CD14-positive monocyte (primary cell): Measurements from ENCODE around the gene HSPB2. TPM values are rescaled to one million over a fixed set of nuclear protein-coding genes. Genes with fewer than 3 reads are reported as not detected.

Experiments
- DNase-seq, 3 donors: peaks; one replicate each; pipeline ENCODE4 v3.0.0-alpha.2; 2011 to 2022
- H2AFZ ChIP-seq: 2 replicates; pipeline ENCODE4 v1.6.0; 2012; ENCODE audit warnings: mild to moderate bottlenecking, low read depth, low read length, inconsistent platforms; ENCODE audit not compliant: insufficient read depth, poor library complexity, severe bottlenecking
- H3K27ac ChIP-seq, 2 donors: 1 replicate in 1 of 2; 2 replicates in 1 of 2; pipeline ENCODE4 v1.5.1; 2012 to 2013; ENCODE audit warnings: low read length in 2 of 2, control low read depth in 1 of 2, inconsistent platforms in 1 of 2, low read depth in 1 of 2, mild to moderate bottlenecking in 1 of 2
- H3K27me3 ChIP-seq, 2 donors: one replicate each; pipeline versions ENCODE4 v1.6.0 to v1.6.1; 2011 to 2013; ENCODE audit warnings: low read length in 2 of 2; ENCODE audit not compliant: control insufficient read depth in 2 of 2, insufficient read depth in 2 of 2
- H3K36me3 ChIP-seq, 2 donors: replicated peaks in 1 of 2; 1 replicate in 1 of 2; 2 replicates in 1 of 2; pipeline versions ENCODE4 v1.5.1 to v1.6.1; 2012 to 2013; ENCODE audit warnings: low read length in 2 of 2, control low read depth in 1 of 2, inconsistent platforms in 1 of 2, mild to moderate bottlenecking in 1 of 2; ENCODE audit not compliant: insufficient read depth in 2 of 2, control insufficient read depth in 1 of 2
- H3K4me1 ChIP-seq, 2 donors: 1 replicate in 1 of 2; 2 replicates in 1 of 2; pipeline versions ENCODE4 v1.5.1 to v1.6.1; 2012 to 2013; ENCODE audit warnings: low read length in 2 of 2, control low read depth in 1 of 2, inconsistent platforms in 1 of 2, mild to moderate bottlenecking in 1 of 2, moderate library complexity in 1 of 2; ENCODE audit not compliant: insufficient read depth in 2 of 2, control insufficient read depth in 1 of 2
- H3K4me2 ChIP-seq: replicated peaks from 2 replicates; pipeline ENCODE3; 2012; ENCODE audit warnings: low read length, moderate library complexity, mild to moderate bottlenecking; ENCODE audit not compliant: poor library complexity, severe bottlenecking; ENCODE audit errors: extremely low read depth
- H3K4me3 ChIP-seq, 3 experiments: fragments of 200-600 bp in 1 of 3; sonication (generic) in 1 of 3; replicated peaks in 1 of 3; 1 replicate in 2 of 3; 2 replicates in 1 of 3; pipeline ENCODE4 v1.5.1; 2011 to 2013; ENCODE audit warnings: low read length in 3 of 3, mild to moderate bottlenecking in 3 of 3, control low read depth in 2 of 3, low read depth in 2 of 3, inconsistent platforms in 1 of 3, moderate library complexity in 1 of 3
- H3K79me2 ChIP-seq: 2 replicates; pipeline ENCODE4 v1.6.0; 2012; ENCODE audit warnings: mild to moderate bottlenecking, control low read depth, inconsistent platforms, low read length, moderate library complexity; ENCODE audit not compliant: insufficient read depth
- H3K9ac ChIP-seq: 2 replicates; pipeline ENCODE4 v1.6.0; 2017; ENCODE audit warnings: low read length, mild to moderate bottlenecking; ENCODE audit not compliant: insufficient read depth, poor library complexity, severe bottlenecking
- H3K9me3 ChIP-seq, 2 donors: replicated peaks in 1 of 2; 1 replicate in 1 of 2; 2 replicates in 1 of 2; pipeline versions ENCODE4 v1.5.1 to v1.6.1; 2012 to 2013; ENCODE audit warnings: low read length in 2 of 2, control low read depth in 1 of 2; ENCODE audit not compliant: control insufficient read depth in 1 of 2, insufficient read depth in 1 of 2
- H4K20me1 ChIP-seq: 2 replicates; pipeline ENCODE4 v1.6.0; 2012; ENCODE audit warnings: mild to moderate bottlenecking, low read length, control low read depth, moderate library complexity; ENCODE audit not compliant: insufficient read depth
- H3K27ac Mint-ChIP-seq, 7 donors: one replicate each; pipeline ENCODE4 v1.8.0; 2020; ENCODE audit warnings: mild to moderate bottlenecking in 7 of 7, mixed read lengths in 7 of 7, moderate library complexity in 6 of 7, inconsistent platforms in 2 of 7
- H3K27me3 Mint-ChIP-seq, 3 donors: one replicate each; pipeline ENCODE4 v1.8.0; 2021 to 2022; ENCODE audit warnings: low read depth in 3 of 3, mild to moderate bottlenecking in 3 of 3, mixed read lengths in 3 of 3, moderate library complexity in 3 of 3, inconsistent platforms in 1 of 3
- H3K36me3 Mint-ChIP-seq, 2 donors: one replicate each; pipeline ENCODE4 v1.8.0; 2020; ENCODE audit warnings: mixed read lengths in 2 of 2, inconsistent platforms in 1 of 2, mild to moderate bottlenecking in 1 of 2
- H3K4me1 Mint-ChIP-seq: one replicate; pipeline ENCODE4 v1.8.0; 2020; ENCODE audit warnings: mild to moderate bottlenecking, mixed read lengths
- H3K4me3 Mint-ChIP-seq, 2 donors: one replicate each; pipeline ENCODE4 v1.8.0; 2020; ENCODE audit warnings: mild to moderate bottlenecking in 2 of 2, mixed read lengths in 2 of 2, moderate library complexity in 1 of 2
- H3K9me3 Mint-ChIP-seq, 7 donors: one replicate each; pipeline ENCODE4 v1.8.0; 2020 to 2022; ENCODE audit warnings: mixed read lengths in 7 of 7, mild to moderate bottlenecking in 6 of 7, moderate library complexity in 6 of 7, inconsistent platforms in 2 of 7
- WGBS: methylation state at CpG from one replicate; pipeline ENCODE4 v1.1.5; 2013; ENCODE audit warnings: missing lambda C conversion rate; ENCODE audit not compliant: insufficient coverage; 5-methylcytosine and 5-hydroxymethylcytosine counted together
- intact Hi-C, 2 donors: fragments of 100-400 bp; cut with micrococcal nuclease; formaldehyde crosslinking; loops; one replicate each; pipeline versions ENCODE4 v1.15.0 to v1.15.1; 2023
- polyA plus RNA-seq, 3 donors: library from polyadenylated mRNA; depleted of rRNA in 1 of 3; unstranded in 2 of 3; stranded (reverse) in 1 of 3; fragments of 300-500 nt in 2 of 3; fragments of >200 nt in 1 of 3; fragmentation: Illumina TruSeq in 2 of 3; gene quantifications; 1 replicate in 2 of 3; 2 replicates in 1 of 3; pipeline ENCODE4 v1.2.3, GENCODE V29; 2012 to 2021
- TF ChIP-seq, protein P1 (sequence below): fragments of 200-600 bp; IDR thresholded peaks from one replicate; pipeline ENCODE4 v1.8.0; 2022; ENCODE audit warnings: antibody characterized with exemption, mild to moderate bottlenecking

The HSPB2 gene
- polyA plus RNA-seq, 3 donors: not detected

DNA sequence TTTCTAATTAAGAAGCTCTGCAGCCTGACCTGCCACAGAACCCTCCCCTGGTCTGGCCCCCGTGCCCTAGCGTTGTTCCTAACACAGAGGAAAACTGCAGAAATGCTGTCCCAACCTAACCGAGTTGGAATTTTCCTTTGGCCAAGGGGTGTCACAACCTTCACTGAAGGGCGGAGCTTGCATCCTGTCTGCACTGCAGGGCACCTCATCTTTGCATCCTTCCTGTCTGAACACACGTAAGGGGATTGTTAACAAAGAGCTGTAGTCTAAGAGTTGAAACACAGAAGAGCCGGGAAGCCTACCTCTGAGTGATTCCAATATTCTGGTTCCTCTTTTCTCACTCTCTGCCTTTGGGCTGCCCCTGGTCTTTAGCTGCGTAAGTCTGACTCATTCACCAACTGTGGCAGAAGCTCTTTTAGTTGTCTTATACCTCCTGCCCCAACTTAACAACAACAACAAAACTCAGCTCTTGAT lies 26.2 kb downstream of the HSPB2 start:
- Histone ChIP-seq H3K36me3 (no peaks in the 10 kb centered on the region), H3K79me2 (no peaks in the 10 kb centered on the region), H3K4me2 (peak overlapping the region; percentile 52), H2AFZ (peak overlapping the region; percentile 59), H3K4me3 (peak overlapping the region in 1 of 3 experiments; percentile 88), H3K9me3 (no peaks in the 10 kb centered on the region), H3K27me3 (no peaks in the 10 kb centered on the region), H4K20me1 (no peaks in the 10 kb centered on the region), H3K9ac (peak overlapping the region; percentile 34), H3K4me1 (peaks cover 49 to 55% of the 10 kb centered on the region in 2 donors), H3K27ac (peak overlapping the region in 1 of 2 donors; percentile 70)
- Mint-ChIP-seq H3K27me3 (peaks cover 0 to 4% (median 2%) of the 10 kb centered on the region in 3 donors), H3K27ac (peak overlapping the region; percentile 46 to 91 (median 70)), H3K9me3 (no peaks in the 10 kb centered on the region), H3K4me1 (peaks cover 49% of the 10 kb centered on the region), H3K4me3 (peak overlapping the region; percentile 35 to 84), H3K36me3 (peaks cover 0 to 2% of the 10 kb centered on the region in 2 donors)
- intact Hi-C loops: loop anchor here in 1 of 2 donors (10.0 kb wide), 2 partner anchors 86 to 216 kb away; partner anchors contain the start of gene DLAT
- TF ChIP-seq, protein P1, sequence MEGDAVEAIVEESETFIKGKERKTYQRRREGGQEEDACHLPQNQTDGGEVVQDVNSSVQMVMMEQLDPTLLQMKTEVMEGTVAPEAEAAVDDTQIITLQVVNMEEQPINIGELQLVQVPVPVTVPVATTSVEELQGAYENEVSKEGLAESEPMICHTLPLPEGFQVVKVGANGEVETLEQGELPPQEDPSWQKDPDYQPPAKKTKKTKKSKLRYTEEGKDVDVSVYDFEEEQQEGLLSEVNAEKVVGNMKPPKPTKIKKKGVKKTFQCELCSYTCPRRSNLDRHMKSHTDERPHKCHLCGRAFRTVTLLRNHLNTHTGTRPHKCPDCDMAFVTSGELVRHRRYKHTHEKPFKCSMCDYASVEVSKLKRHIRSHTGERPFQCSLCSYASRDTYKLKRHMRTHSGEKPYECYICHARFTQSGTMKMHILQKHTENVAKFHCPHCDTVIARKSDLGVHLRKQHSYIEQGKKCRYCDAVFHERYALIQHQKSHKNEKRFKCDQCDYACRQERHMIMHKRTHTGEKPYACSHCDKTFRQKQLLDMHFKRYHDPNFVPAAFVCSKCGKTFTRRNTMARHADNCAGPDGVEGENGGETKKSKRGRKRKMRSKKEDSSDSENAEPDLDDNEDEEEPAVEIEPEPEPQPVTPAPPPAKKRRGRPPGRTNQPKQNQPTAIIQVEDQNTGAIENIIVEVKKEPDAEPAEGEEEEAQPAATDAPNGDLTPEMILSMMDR: no peak
- peak; percentile 74 to 91 (median 89) for DNase-seq
- WGBS: 0% methylated on average over 5 of the region's 7 CpGs

DNA sequence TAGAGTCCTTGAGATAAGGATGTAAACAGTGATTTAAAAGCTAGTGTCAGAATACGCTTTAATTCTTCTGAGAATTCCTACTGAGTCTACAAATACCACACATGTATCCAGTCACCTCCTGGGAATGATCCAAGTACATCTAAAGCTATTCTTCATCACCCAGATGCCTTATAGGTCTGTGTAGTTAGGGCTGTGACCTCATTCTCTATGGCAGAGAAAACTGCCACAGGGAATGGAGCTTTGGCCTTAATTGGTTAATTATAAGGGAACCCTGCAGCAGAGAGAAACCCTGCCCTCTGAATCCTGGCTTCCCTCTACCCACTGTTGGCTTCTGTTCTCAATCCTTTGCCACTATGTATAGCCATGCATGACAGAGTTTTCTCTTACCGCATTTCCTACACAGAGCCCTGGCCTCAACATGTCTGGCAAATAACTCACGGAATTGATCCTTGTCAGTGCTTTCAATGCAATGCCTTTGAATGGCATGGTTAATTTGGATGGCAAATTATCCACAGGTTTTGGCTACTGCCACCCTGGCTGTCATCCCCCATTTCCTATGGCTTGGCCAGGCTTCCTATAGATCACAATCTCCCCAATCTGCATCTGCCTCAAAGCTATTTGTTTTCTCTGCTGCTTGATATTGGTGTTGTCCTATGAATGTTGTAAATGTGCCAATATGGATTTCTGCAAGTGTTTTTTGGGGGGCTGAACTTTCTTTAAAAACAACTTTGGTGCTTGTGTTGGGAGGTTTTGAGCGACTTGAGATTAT lies 27.5 kb downstream of the HSPB2 start:
- peaks cover 0 to 4% (median 2%) of the 10 kb centered on the region in 3 donors for H3K27me3 Mint-ChIP-seq
- peaks cover 0 to 2% of the 10 kb centered on the region in 2 donors for H3K36me3 Mint-ChIP-seq
- TF ChIP-seq, protein P1: no peak
- 100% methylated on average over 1 of the region's 4 CpGs for WGBS
- Histone ChIP-seq H2AFZ (no peak overlapping the region), H3K27me3 (no peaks in the 10 kb centered on the region), H3K4me2 (no peak overlapping the region), H3K27ac (no peak overlapping the region), H3K36me3 (no peaks in the 10 kb centered on the region), H3K9ac (no peak overlapping the region), H3K4me1 (peaks cover 42 to 44% of the 10 kb centered on the region in 2 donors), H3K4me3 (no peak overlapping the region), H3K9me3 (no peaks in the 10 kb centered on the region), H4K20me1 (no peaks in the 10 kb centered on the region), H3K79me2 (no peaks in the 10 kb centered on the region)
- no peak overlapping the region for H3K27ac Mint-ChIP-seq
- no peak for DNase-seq
- H3K4me3 Mint-ChIP-seq: no peak overlapping the region
- intact Hi-C loops: loop anchor here in 1 of 2 donors (10.0 kb wide), 2 partner anchors 85 to 215 kb away; partner anchors contain the start of gene DLAT
- peaks cover 45% of the 10 kb centered on the region for H3K4me1 Mint-ChIP-seq
- no peaks in the 10 kb centered on the region for H3K9me3 Mint-ChIP-seq
